Activated T-cell treated with anti-CD3 and anti-CD28 coated beads, Interleukin-2, amount 50 U/mL, for 72 hours (primary cell): ENCODE results near the gene CFI. TPM values are rescaled to one million over a fixed set of nuclear protein-coding genes. Genes with fewer than 3 reads are reported as not detected.

ENCODE experiments used
- ATAC-seq, 2 donors: fragments of 150-1000 bp; cut with Tn5 transposase; replicated peaks in 1 of 2; 2 replicates each; pipeline ENCODE4 v1.10.0; 2021; ENCODE audit warnings: moderate library complexity in 2 of 2, mild to moderate bottlenecking in 1 of 2
- DNase-seq, 2 donors: peaks; one replicate each; pipeline ENCODE4 v3.0.0; 2021 to 2022; ENCODE audit warnings: mixed read lengths in 1 of 2
- H3K27ac Mint-ChIP-seq: one replicate; pipeline ENCODE4 v1.8.0; 2022; ENCODE audit warnings: mild to moderate bottlenecking, moderate library complexity, mixed read lengths
- H3K27me3 Mint-ChIP-seq: one replicate; pipeline ENCODE4 v1.8.0; 2022; ENCODE audit warnings: low read depth, mixed read lengths
- H3K36me3 Mint-ChIP-seq, 2 donors: one replicate each; pipeline ENCODE4 v1.8.0; 2022; ENCODE audit warnings: mixed read lengths in 2 of 2, mild to moderate bottlenecking in 1 of 2; ENCODE audit not compliant: insufficient read depth in 2 of 2
- H3K4me1 Mint-ChIP-seq: one replicate; pipeline ENCODE4 v1.8.0; 2022; ENCODE audit warnings: low read depth, mixed read lengths
- H3K4me3 Mint-ChIP-seq, 2 donors: one replicate each; pipeline ENCODE4 v1.8.0; 2022; ENCODE audit warnings: mild to moderate bottlenecking in 2 of 2, mixed read lengths in 2 of 2, moderate library complexity in 2 of 2
- H3K9me3 Mint-ChIP-seq, 2 donors: one replicate each; pipeline ENCODE4 v1.8.0; 2022; ENCODE audit warnings: mixed read lengths in 2 of 2
- total RNA-seq, 2 donors: library from RNA; stranded (reverse); gene quantifications; one replicate each; pipeline ENCODE4 v1.2.3, GENCODE V29; 2022

The CFI gene
- total RNA-seq, 2 donors from 2014 or later: 0.17 to 0.81 TPM

DNA sequence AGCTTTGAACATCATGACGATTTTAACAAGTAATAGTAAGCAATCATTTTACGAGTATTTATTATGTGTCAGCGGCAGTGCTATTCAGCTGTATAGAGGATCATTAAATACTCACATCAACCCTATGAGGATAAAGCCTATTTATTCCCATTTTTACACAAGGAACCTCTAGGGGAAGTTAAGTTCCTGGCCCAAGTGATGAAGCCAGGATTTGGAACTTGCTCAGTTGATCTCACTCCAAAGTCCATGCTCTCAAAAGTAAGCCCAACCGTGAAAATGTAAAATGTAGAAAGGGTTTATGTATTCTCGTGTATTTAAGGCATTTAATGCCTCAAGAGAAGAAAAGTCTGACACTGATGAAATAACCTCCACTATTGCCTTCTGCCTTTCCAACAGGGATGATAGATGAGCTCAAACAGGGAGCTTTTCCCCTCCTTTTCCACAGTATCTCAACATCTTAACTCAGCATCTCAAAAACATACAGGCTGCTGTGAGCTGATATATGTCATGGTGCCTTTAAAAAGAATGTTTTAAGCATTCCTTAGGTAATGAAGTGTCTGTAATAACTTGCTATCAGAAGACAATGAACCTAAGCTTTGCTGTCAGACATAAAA, 36.9 kb downstream of the CFI start:
- peaks cover 10% of the 10 kb centered on the region for H3K4me1 Mint-ChIP-seq
- ATAC-seq (no peak), DNase-seq (no peak)
- H3K4me3 Mint-ChIP-seq: no peak overlapping the region
- H3K36me3 Mint-ChIP-seq: no peaks in the 10 kb centered on the region
- peaks cover 24% of the 10 kb centered on the region for H3K27me3 Mint-ChIP-seq
- no peak overlapping the region for H3K27ac Mint-ChIP-seq
- H3K9me3 Mint-ChIP-seq: no peaks in the 10 kb centered on the region

DNA sequence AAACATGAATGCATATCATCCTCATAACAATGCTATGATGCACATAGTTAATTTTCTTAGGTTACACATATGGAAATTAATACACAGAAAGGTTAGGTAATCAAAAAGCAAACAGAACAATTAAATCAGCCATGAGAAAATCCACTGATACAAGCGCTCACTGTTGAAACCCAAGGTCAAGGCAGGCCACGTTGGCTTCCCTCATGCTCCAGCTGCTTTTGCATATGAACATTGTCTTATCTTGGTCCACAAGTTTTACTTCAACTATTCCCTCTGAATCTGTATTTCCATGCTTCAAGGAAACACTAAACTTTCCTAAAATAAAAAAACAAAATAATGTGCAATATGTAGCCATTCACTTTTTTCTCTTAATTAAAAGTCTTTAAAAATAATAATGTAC, 37.4 kb downstream of the CFI start:
- Mint-ChIP-seq H3K4me3 (no peak overlapping the region), H3K27me3 (peaks cover 18% of the 10 kb centered on the region), H3K36me3 (no peaks in the 10 kb centered on the region), H3K4me1 (peaks cover 10% of the 10 kb centered on the region), H3K27ac (no peak overlapping the region), H3K9me3 (no peaks in the 10 kb centered on the region)
- DNase-seq: no peak
- ATAC-seq: no peak

DNA sequence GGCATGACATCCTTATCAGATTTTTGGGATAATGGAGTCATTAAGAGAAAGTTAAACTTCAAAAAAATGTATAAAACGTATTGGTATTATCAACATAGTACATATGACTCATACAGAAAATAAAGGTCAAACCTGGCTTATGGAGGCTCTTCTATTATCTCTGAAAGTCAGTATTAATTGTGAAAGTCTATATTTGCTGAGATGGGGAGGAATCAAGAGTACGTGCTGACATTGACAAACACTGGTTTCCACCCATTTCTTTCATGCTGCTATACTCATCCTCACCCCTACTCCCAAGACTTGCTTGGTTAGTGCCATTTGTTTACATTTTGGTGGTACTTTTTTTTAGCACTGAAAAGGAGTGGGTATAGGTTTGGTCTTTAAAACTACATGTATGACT, 41.1 kb downstream of the CFI start:
- peak; percentile 61 to 72 for ATAC-seq
- no peak for DNase-seq
- H3K4me3 Mint-ChIP-seq: no peak overlapping the region
- H3K27me3 Mint-ChIP-seq: peaks cover 15% of the 10 kb centered on the region
- H3K9me3 Mint-ChIP-seq: no peaks in the 10 kb centered on the region
- no peak overlapping the region for H3K27ac Mint-ChIP-seq
- no peaks in the 10 kb centered on the region for H3K36me3 Mint-ChIP-seq
- H3K4me1 Mint-ChIP-seq: peaks cover 10% of the 10 kb centered on the region

DNA sequence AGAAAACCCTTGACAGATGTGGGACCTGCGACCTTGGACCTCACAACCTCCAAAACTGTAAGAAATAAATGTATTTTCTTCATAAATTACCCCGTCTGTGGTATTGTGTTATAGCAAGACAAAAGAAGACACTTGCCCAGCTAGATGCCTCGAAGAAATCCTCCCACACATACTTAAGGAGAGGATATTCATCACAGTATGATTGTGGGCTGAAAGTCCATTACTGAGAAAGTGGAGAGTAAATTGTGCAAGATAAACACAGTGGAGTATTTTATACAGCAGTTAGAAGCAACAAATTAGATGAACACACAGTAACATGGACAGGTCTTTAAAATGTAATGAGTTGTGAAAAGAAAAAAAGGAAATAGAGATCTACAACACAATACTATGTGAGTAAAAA, 46.1 kb downstream of the CFI start:
- Mint-ChIP-seq H3K27ac (no peak overlapping the region), H3K9me3 (no peaks in the 10 kb centered on the region), H3K36me3 (no peaks in the 10 kb centered on the region), H3K4me3 (no peak overlapping the region), H3K27me3 (peaks cover 6% of the 10 kb centered on the region), H3K4me1 (peaks cover 6% of the 10 kb centered on the region)
- ATAC-seq: no peak
- DNase-seq: no peak

DNA sequence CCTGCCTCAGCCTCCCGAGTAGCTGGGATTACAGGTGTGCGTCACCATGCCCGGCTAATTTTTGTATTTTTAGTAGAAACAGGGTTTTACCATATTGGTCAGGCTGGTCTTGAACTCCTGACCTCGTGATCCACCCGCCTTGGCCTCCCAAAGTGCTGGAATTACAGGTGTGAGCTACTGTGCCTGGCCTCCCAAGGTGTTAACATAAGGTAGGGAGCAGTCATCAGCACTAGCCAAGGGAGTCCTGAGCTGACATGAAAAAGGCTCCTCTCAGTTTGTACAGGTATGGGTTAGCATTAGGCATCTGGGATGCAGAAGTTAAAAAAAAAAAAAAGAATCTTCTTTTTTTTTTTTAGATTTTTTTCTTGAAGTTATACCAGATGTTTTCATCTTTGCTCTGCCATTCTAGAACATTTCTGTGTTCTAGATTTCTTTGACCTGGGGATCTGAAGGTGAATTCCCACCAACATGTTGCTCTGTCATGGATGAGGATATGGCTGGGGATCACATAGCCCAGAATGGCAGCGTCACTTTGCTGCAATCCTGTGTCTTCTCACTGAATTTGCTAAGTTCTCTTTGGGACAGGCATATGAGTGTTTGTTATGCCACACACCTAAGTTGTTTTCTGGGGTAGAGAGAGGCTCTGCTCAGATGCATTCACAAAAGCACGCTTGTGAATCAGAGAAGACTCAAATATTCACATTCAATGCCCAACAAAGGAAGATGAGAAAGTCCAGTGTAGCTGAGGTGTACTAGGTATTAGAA, 47.5 kb downstream of the CFI start:
- peak; percentile 76 to 93 for ATAC-seq
- no peaks in the 10 kb centered on the region for H3K36me3 Mint-ChIP-seq
- H3K27me3 Mint-ChIP-seq: peaks cover 6% of the 10 kb centered on the region
- H3K4me1 Mint-ChIP-seq: no peaks in the 10 kb centered on the region
- H3K9me3 Mint-ChIP-seq: no peaks in the 10 kb centered on the region
- no peak overlapping the region for H3K27ac Mint-ChIP-seq
- H3K4me3 Mint-ChIP-seq: no peak overlapping the region
- no peak for DNase-seq

DNA sequence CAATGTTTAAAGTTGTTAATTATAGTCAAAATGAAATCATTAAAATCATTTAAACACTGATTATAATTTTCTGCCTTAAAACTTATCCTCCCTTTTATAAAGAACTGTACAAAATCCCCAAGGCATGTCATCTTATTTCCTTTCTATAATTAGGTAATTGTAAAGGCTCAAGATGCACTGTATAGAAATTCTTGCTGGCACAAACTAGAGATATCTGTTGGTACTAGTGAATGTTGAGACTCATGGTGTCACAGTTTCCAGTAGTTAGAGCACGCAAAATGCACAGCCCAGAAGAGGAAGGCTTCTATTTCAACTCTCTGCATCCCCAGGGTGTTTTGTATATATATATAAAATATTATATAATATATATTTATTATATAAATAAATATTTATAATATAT, 49.3 kb downstream of the CFI start:
- no peak overlapping the region for H3K27ac Mint-ChIP-seq
- no peak for ATAC-seq
- H3K4me3 Mint-ChIP-seq: no peak overlapping the region
- peaks cover 6% of the 10 kb centered on the region for H3K27me3 Mint-ChIP-seq
- no peaks in the 10 kb centered on the region for H3K36me3 Mint-ChIP-seq
- no peaks in the 10 kb centered on the region for H3K4me1 Mint-ChIP-seq
- H3K9me3 Mint-ChIP-seq: no peaks in the 10 kb centered on the region
- DNase-seq: no peak

DNA sequence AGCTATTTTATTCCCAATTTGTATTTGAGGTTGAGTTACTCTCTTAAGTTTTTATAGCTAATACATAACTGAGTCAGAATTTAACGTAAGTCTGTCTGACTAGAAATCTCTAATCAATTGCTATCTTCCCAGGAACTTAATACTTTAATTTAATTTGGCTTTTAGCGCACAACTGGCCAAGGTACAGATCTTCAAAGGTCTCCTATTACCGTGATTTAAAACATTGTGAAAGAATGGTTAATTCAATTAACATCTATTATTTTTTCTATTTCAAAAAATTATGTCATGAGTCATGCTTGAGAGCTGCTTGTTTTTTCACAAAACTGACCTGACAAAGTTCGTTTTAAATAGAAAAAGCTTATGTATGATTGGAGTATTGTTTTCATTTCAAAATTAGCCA, 49.9 kb downstream of the CFI start:
- H3K4me1 Mint-ChIP-seq: no peaks in the 10 kb centered on the region
- no peak overlapping the region for H3K27ac Mint-ChIP-seq
- H3K36me3 Mint-ChIP-seq: no peaks in the 10 kb centered on the region
- H3K4me3 Mint-ChIP-seq: no peak overlapping the region
- ATAC-seq: no peak
- DNase-seq: no peak
- H3K27me3 Mint-ChIP-seq: peaks cover 6% of the 10 kb centered on the region
- no peaks in the 10 kb centered on the region for H3K9me3 Mint-ChIP-seq

DNA sequence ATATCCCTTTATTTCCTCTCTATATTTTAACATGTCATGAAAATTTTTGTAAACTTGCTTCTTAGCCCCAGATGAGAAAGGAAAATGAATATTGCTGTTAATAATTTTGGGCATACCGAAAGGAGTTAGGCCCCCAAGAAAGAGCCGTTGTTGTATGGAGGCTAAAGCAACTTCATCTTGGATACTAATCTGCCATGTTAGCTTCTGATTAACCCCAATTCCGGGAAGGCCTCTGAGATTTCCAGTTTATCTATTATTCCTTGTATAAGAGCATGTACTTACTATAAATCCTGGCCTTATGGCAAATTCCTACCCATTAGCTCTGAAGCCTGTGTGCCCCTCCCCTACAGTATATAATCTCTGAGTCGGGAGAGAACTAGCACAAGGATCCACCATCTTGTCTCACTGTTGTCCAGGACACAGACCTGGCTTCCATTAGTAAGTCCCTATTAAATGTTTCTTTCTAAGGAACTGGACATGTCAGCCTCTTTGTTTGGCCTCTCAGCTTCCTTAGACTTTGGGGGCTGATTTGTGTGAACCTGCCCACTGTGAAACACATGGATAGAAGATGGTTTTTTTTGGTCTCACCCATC, 51.1 kb downstream of the CFI start:
- H3K27ac Mint-ChIP-seq: no peak overlapping the region
- DNase-seq (no peak), ATAC-seq (no peak)
- H3K27me3 Mint-ChIP-seq: peaks cover 2% of the 10 kb centered on the region
- H3K4me3 Mint-ChIP-seq: no peak overlapping the region
- H3K4me1 Mint-ChIP-seq: no peaks in the 10 kb centered on the region
- H3K9me3 Mint-ChIP-seq: no peaks in the 10 kb centered on the region
- H3K36me3 Mint-ChIP-seq: no peaks in the 10 kb centered on the region

DNA sequence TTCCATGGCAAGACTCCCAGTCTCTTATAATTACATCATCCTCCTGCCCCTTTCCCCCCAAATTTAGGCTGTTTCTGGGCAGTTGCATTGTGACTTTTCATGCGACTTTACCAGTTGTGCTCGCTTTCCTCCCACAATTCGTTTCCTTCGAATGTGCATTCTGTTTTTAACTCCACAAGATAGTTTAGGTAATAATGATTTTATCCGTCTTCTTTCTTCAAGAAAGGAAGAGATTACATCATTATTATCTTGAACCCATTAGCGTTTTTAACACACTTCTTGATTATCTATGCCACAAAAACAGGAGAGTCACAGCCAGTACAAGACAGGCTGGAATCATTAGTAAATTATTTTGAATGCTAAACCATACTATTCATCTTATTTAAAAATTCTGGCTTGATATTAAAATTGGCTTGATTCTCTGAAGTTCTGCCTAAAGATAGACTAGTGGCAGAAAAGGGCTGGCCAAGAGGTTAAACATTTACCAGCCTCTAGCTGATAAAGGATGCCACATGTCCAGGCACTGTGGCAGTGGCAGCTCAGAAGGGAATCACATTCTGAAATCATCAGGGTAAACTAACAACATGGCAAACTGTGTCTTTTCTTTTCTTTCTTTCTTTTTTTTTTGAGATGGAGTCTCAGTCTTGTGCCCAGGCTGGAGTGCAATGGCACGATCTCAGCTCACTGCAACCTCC, 52.3 kb downstream of the CFI start:
- no peak overlapping the region for H3K4me3 Mint-ChIP-seq
- no peaks in the 10 kb centered on the region for H3K4me1 Mint-ChIP-seq
- H3K27ac Mint-ChIP-seq: no peak overlapping the region
- H3K36me3 Mint-ChIP-seq: no peaks in the 10 kb centered on the region
- H3K9me3 Mint-ChIP-seq: no peaks in the 10 kb centered on the region
- no peaks in the 10 kb centered on the region for H3K27me3 Mint-ChIP-seq
- no peak for DNase-seq
- no peak for ATAC-seq

DNA sequence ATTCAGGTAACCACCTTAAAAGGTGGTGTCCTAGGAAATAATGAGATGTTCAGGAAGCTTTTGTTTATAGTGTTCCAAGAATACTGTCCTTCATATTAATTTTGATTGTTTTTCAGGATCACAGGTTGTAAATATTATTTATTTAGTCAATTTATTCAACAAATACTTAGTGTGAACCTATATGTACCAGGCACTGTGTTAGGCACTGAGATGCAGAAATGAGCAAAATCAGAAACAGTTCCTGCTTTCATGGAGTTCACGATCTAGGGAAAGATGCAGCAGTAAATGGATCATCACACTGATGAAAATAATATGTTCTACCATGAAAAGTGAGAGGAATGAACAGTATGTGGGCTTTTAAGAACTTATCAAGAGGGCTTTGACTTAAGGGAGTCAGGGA, 53.7 kb downstream of the CFI start:
- DNase-seq: no peak
- H3K4me1 Mint-ChIP-seq: no peaks in the 10 kb centered on the region
- no peaks in the 10 kb centered on the region for H3K36me3 Mint-ChIP-seq
- no peak overlapping the region for H3K4me3 Mint-ChIP-seq
- no peak for ATAC-seq
- no peak overlapping the region for H3K27ac Mint-ChIP-seq
- H3K9me3 Mint-ChIP-seq: no peaks in the 10 kb centered on the region
- H3K27me3 Mint-ChIP-seq: no peaks in the 10 kb centered on the region

DNA sequence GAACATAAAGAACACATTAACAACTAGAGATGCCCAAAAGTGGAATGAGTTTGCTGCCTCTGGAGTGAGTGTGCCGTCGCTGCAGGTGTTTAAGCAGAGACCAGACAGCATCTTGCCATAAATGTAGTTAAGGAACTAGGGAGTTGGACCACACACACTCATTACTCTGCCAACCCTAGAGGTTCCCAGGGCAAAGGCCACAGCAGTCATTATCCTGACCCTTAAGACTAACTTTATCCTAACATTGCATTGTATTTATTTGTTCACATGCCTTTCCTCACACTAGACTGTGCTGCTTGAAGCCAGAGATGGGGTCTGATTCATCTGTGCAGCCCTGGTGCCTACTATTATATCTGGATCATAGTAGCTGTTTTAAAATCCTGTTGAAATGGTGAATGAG, 55.1 kb downstream of the CFI start:
- ATAC-seq: no peak
- H3K27ac Mint-ChIP-seq: no peak overlapping the region
- no peaks in the 10 kb centered on the region for H3K9me3 Mint-ChIP-seq
- H3K36me3 Mint-ChIP-seq: no peaks in the 10 kb centered on the region
- H3K27me3 Mint-ChIP-seq: no peaks in the 10 kb centered on the region
- H3K4me3 Mint-ChIP-seq: no peak overlapping the region
- no peak for DNase-seq
- no peaks in the 10 kb centered on the region for H3K4me1 Mint-ChIP-seq

DNA sequence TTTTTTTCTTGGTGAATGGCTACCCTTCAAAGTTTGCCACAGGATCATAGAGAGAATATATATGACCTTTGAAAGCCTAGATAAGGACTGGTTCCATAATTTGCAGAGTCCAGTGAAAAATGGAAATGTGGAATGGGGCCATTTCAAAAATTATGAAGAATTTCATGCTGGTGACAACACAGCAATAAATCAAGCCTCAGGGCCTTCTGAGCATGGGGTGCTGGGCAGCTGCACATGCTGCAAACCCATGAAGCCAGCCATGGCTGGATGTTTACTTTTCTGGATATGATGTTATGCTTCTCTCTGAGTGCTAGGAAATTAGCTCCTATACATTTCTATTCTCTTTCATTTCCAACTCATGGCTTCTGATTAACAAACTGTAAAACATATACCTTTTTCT, 56.0 kb downstream of the CFI start:
- Mint-ChIP-seq H3K36me3 (no peaks in the 10 kb centered on the region), H3K4me1 (no peaks in the 10 kb centered on the region), H3K27ac (no peak overlapping the region), H3K4me3 (no peak overlapping the region), H3K9me3 (no peaks in the 10 kb centered on the region), H3K27me3 (no peaks in the 10 kb centered on the region)
- no peak for DNase-seq
- no peak for ATAC-seq

DNA sequence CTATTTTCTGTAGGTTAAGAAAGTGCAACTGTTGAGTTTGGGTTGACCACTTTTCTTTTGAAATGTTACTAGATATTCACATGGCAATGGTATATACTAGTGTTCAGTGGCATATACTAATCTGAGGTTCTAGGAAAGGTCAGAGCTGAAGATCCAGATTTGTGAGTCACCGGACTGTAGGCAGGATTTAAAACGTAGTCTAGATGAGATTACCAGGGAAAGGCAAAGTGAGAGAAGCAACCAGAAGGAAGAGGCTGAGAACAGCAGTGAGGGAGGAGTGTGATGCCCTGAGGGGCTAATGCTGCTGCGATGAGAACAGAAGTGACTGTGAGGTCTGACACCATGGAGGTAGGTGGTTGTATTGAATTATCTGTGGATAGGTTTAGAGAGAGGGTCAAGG, 62.3 kb downstream of the CFI start:
- H3K4me1 Mint-ChIP-seq: no peaks in the 10 kb centered on the region
- no peak for DNase-seq
- no peaks in the 10 kb centered on the region for H3K9me3 Mint-ChIP-seq
- no peak overlapping the region for H3K4me3 Mint-ChIP-seq
- no peak overlapping the region for H3K27ac Mint-ChIP-seq
- H3K36me3 Mint-ChIP-seq: no peaks in the 10 kb centered on the region
- H3K27me3 Mint-ChIP-seq: peaks cover 11% of the 10 kb centered on the region
- no peak for ATAC-seq
